SK-N-SH (cell line): ENCODE data around the gene PDE8A. TPM values are rescaled to one million over a fixed set of nuclear protein-coding genes. Genes with fewer than 3 reads are reported as not detected.

Source experiments
- CTCF ChIA-PET: fragments of 300-600, 350-600 bp; formaldehyde crosslinking; extraction: SDS; loops from one replicate; lab custom pipeline; 2021; lab: Yijun Ruan, JAX
- POLR2A ChIA-PET: fragments of 350-600 bp; sonication (Branson Sonifier 250); formaldehyde crosslinking; extraction: SDS; loops from one replicate; lab custom pipeline; 2020; ENCODE audit warnings: antibody characterized with exemption, inconsistent platforms; lab: Yijun Ruan, JAX
- DNase-seq: peaks from one replicate; pipeline ENCODE4 v3.0.0; 2012
- H2AFZ ChIP-seq: fragments of 200-600 bp; sonication (generic); 2 replicates; pipeline ENCODE4 v1.8.1; 2016; ENCODE audit warnings: antibody characterized with exemption, mild to moderate bottlenecking, low read depth
- H3F3A ChIP-seq: fragments of 200-600 bp; sonication (generic); replicated peaks from 2 replicates; pipeline ENCODE3; 2016; ENCODE audit warnings: antibody characterized with exemption, mild to moderate bottlenecking; ENCODE audit not compliant: insufficient read depth
- H3K27ac ChIP-seq, 2 experiments: fragments of 200-500 bp in 1 of 2; fragments of 200-600 bp in 1 of 2; sonication (Bioruptor generic) in 1 of 2; sonication (generic), shearing (Covaris generic) in 1 of 2; 2 replicates each; pipeline versions ENCODE4 v1.5.1 to v1.6.1; 2014 to 2016; ENCODE audit warnings: low read depth in 2 of 2, inconsistent platforms in 1 of 2, low read length in 1 of 2, mild to moderate bottlenecking in 1 of 2, mixed read lengths in 1 of 2
- H3K27me3 ChIP-seq: fragments of 200-600 bp; sonication (generic), shearing (Covaris generic); 2 replicates; pipeline ENCODE4 v1.6.1; 2016; ENCODE audit warnings: mixed run types; ENCODE audit not compliant: insufficient read depth
- H3K36me3 ChIP-seq, 2 experiments: fragments of 200-500 bp in 1 of 2; fragments of 200-600 bp in 1 of 2; sonication (Bioruptor generic) in 1 of 2; sonication (generic) in 1 of 2; replicated peaks in 1 of 2; 2 replicates each; pipeline versions ENCODE3 to v1.5.1; 2014 to 2016; ENCODE audit warnings: low read length in 1 of 2, mild to moderate bottlenecking in 1 of 2; ENCODE audit not compliant: insufficient read depth in 2 of 2, control insufficient read depth in 1 of 2
- H3K4me1 ChIP-seq, 2 experiments: fragments of 200-500 bp in 1 of 2; fragments of 200-600 bp in 1 of 2; sonication (Bioruptor generic) in 1 of 2; sonication (generic), shearing (Covaris generic) in 1 of 2; 2 replicates each; pipeline versions ENCODE4 v1.5.1 to v1.6.1; 2014 to 2016; ENCODE audit warnings: low read depth in 1 of 2, low read length in 1 of 2, mixed run types in 1 of 2; ENCODE audit not compliant: insufficient read depth in 2 of 2, control insufficient read depth in 1 of 2
- H3K4me2 ChIP-seq: fragments of 200-600 bp; sonication (generic), shearing (Covaris generic); 2 replicates; pipeline ENCODE4 v1.6.1; 2017; ENCODE audit warnings: mixed run types
- H3K4me3 ChIP-seq, 2 experiments: fragments of 200-500 bp in 1 of 2; fragments of 200-600 bp in 1 of 2; sonication (Bioruptor generic) in 1 of 2; sonication (generic), shearing (Covaris generic) in 1 of 2; 2 replicates each; pipeline versions ENCODE4 v1.5.1 to v1.8.1; 2014 to 2016; ENCODE audit warnings: low read depth in 2 of 2, inconsistent platforms in 1 of 2, low read length in 1 of 2, mild to moderate bottlenecking in 1 of 2, mixed read lengths in 1 of 2, moderate library complexity in 1 of 2
- H3K79me2 ChIP-seq: fragments of 200-600 bp; sonication (generic); 2 replicates; pipeline ENCODE4 v1.8.1; 2017; ENCODE audit warnings: mild to moderate bottlenecking; ENCODE audit not compliant: insufficient read depth
- H3K9ac ChIP-seq: fragments of 200-600 bp; sonication (generic); 2 replicates; pipeline ENCODE4 v1.6.1; 2017; ENCODE audit warnings: mixed run types
- H3K9me2 ChIP-seq: fragments of 200-600 bp; sonication (generic); 2 replicates; pipeline ENCODE4 v1.6.1; 2017; ENCODE audit warnings: mixed run types
- H3K9me3 ChIP-seq: fragments of 200-600 bp; sonication (generic); 2 replicates; pipeline ENCODE4 v1.6.1; 2017; ENCODE audit warnings: mixed run types, mild to moderate bottlenecking, moderate library complexity
- H4K20me1 ChIP-seq: fragments of 200-600 bp; sonication (generic); 2 replicates; pipeline ENCODE4 v1.6.1; 2017; ENCODE audit warnings: mild to moderate bottlenecking, mixed run types; ENCODE audit not compliant: insufficient read depth
- CHD2 ChIP-seq: fragments of 150-350 bp; IDR thresholded peaks from 2 replicates; pipeline ENCODE4 v1.6.1; 2018; ENCODE audit warnings: low read length; ENCODE audit not compliant: partially characterized antibody
- ELF1 ChIP-seq: IDR thresholded peaks from 2 replicates; pipeline ENCODE4 v1.4.0; 2012
- FOXM1 ChIP-seq: IDR thresholded peaks from 2 replicates; pipeline ENCODE4 v1.4.0; 2012; ENCODE audit warnings: low read depth, mild to moderate bottlenecking
- IRF3 ChIP-seq: fragments of 150-350 bp; IDR thresholded peaks from 2 replicates; pipeline ENCODE4 v1.6.1; 2016; ENCODE audit warnings: mild to moderate bottlenecking, low read depth, low read length
- MAX ChIP-seq: IDR thresholded peaks from 2 replicates; pipeline ENCODE4 v1.4.0; 2012; ENCODE audit warnings: low read depth
- POLR2AphosphoS5 ChIP-seq: IDR thresholded peaks from 2 replicates; pipeline ENCODE4 v1.6.1; 2012; ENCODE audit warnings: low read depth, low read length
- RAD21 ChIP-seq: IDR thresholded peaks from 2 replicates; pipeline ENCODE4 v1.6.1; 2012; ENCODE audit warnings: mild to moderate bottlenecking, low read length
- REST ChIP-seq: IDR thresholded peaks from 2 replicates; pipeline ENCODE4 v1.6.1; 2012; ENCODE audit warnings: mild to moderate bottlenecking, low read depth, low read length, moderate library complexity
- RXRA ChIP-seq: IDR thresholded peaks from 2 replicates; pipeline ENCODE4 v1.4.0; 2012; ENCODE audit warnings: low read depth, mild to moderate bottlenecking, borderline replicate concordance
- SMC3 ChIP-seq: IDR thresholded peaks from 2 replicates; pipeline ENCODE4 v1.6.1; 2012; ENCODE audit warnings: low read depth, low read length, improper control_type of control experiment
- WGBS: methylation state at CpG from one replicate; pipeline ENCODE4 v1.1.6; 2017; ENCODE audit warnings: low lambda C conversion rate; 5-methylcytosine and 5-hydroxymethylcytosine counted together
- polyA plus RNA-seq, 3 experiments: library from polyadenylated mRNA; depleted of rRNA; stranded (reverse); fragments of >200 nt; gene quantifications; 2 replicates each; pipeline ENCODE4 v1.2.3, GENCODE V29; 2012

PDE8A gene
- polyA plus RNA-seq, 1 of the 3 experiments (the other 2 are of a cell fraction), result 13.4 TPM

GRCh38 chr15:85034276-85034675 lies 52.6 kb downstream of the PDE8A start:
- Histone ChIP-seq H3K36me3 (no peaks in the 10 kb centered on the region), H3K4me2 (no peak overlapping the region), H4K20me1 (peaks cover 10% of the 10 kb centered on the region), H3K9me2 (no peaks in the 10 kb centered on the region), H3K27ac (no peak overlapping the region), H3K9ac (no peak overlapping the region), H3K79me2 (peaks cover 78% of the 10 kb centered on the region), H3K27me3 (no peaks in the 10 kb centered on the region), H3K4me1 (peaks cover 15 to 30% of the 10 kb centered on the region in 2 experiments), H3K9me3 (no peaks in the 10 kb centered on the region), H3F3A (peaks cover 7% of the 10 kb centered on the region), H2AFZ (no peak overlapping the region), H3K4me3 (no peak overlapping the region)
- CTCF ChIA-PET, result no interaction called here
- TF ChIP-seq MAX, result no peak
- no peak for TF ChIP-seq POLR2AphosphoS5
- no peak for TF ChIP-seq REST
- no peak for TF ChIP-seq ELF1
- no peak for TF ChIP-seq RAD21
- no peak for TF ChIP-seq CHD2
- TF ChIP-seq SMC3, result no peak
- WGBS, result 94% methylated on average over 5 of the region's 5 CpGs
- DNase-seq, result no peak
- POLR2A ChIA-PET, result no interaction called here

- H3K79me2 ChIP-seq, result peaks cover 80% of the 10 kb centered on the region
- POLR2A ChIA-PET, result no interaction called here
- H3K4me2 ChIP-seq, result no peak overlapping the region
These were observed 54.3 kb downstream of the PDE8A start for GRCh38 chr15:85035980-85036379.

More at GRCh38 chr15:85035980-85036379, 54.3 kb downstream of the PDE8A start:
- no peak for DNase-seq
- Histone ChIP-seq H3K27ac (no peak overlapping the region), H2AFZ (no peak overlapping the region), H3K9me3 (no peaks in the 10 kb centered on the region), H3F3A (no peaks in the 10 kb centered on the region), H3K9ac (no peak overlapping the region), H3K4me1 (peaks cover 9 to 14% of the 10 kb centered on the region in 2 experiments; a peak in 3 of 4 replicates), H3K36me3 (no peaks in the 10 kb centered on the region), H3K4me3 (no peak overlapping the region), H4K20me1 (peaks cover 10% of the 10 kb centered on the region; the same call in 1 of the 2 replicates), H3K27me3 (no peaks in the 10 kb centered on the region), H3K9me2 (no peaks in the 10 kb centered on the region)
- TF ChIP-seq REST, result no peak
- TF ChIP-seq IRF3, result no peak
- no peak for TF ChIP-seq FOXM1
- TF ChIP-seq RXRA, result no peak
- CTCF ChIA-PET, result interaction anchor here (0.9 to 1.3 kb wide), 2 partner anchors 8 to 11 kb away, joined by 3 to 6 read pairs; no protein-coding TSS in a partner anchor
